ENCODE data around the gene CHD9.

Gene CHD9

DNA sequence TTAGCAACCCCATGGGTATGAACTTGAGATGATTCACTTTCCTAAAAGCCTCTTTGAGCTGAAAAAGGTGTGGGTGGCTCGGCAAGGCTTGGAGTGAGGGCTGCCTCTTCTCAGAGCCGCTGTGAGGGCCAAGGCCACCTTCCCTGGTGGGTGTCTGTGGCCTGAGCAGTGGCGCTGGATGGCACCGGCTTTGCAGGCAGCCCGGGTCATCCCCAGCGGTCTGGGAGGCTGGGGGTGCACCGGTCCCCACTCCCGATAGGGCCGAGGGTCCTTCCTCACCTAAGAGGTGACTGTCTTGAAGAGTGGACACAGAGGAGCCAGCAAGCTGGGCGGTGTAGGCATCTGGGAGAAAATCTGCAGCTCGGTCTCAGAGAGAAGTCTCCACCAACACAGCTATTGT is 300.3 kb downstream of the CHD9 start:
- Histone ChIP-seq H3K4me3 (ENCODE audit: low read depth, low read length) (no peak overlapping the region), H3K36me3 (no peaks in the 10 kb centered on the region), H3K27ac (no peak overlapping the region), H3K27me3 (ENCODE audit: insufficient read depth, low read depth, severe bottlenecking) (no peaks in the 10 kb centered on the region), H3K9me3 (ENCODE audit: severe bottlenecking) (no peaks in the 10 kb centered on the region)
- TF ChIP-seq CTCF (IDR thresholded peaks at IDR 0.05; ENCODE audit: low read depth, low read length), result no peak
- DNase-seq, result no peak

DNA sequence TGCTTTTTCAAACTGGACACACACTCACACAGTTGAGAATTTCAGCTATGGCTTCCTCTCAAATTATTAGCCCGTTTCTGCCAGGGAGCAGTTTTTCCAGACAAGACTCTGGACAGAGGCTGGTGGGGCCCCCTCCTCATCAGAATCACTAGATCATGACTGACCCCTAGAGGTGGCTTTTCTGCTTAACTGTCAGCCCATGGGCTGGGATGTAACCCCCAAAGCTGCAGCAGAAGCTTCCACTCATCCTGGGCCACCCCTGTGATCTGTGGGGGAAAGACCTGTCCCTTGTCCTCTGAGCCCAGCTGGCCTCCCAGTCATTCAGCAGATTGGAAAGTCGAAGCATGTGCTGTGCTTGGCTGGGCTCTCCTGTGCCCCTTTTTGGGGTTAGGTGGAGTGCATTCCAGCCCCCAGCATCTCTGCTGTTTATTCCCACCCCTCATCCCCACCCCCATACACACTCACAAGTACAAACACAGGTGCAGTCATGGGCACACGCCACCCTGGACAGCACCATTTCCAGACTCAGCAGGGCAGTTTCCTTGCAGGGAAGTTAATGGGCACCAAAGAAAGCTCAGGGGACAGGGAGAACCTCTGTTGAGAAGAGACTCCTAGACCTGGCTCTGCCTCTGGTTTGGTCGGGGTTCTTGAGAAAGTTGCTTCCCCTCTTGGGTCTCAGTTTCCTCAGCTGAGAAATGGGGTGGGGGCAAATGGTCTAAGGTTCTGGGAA is 301.9 kb downstream of the CHD9 start:
- Histone ChIP-seq H3K9me3 (ENCODE audit: severe bottlenecking) (no peaks in the 10 kb centered on the region), H3K27me3 (ENCODE audit: insufficient read depth, low read depth, severe bottlenecking) (no peaks in the 10 kb centered on the region), H3K36me3 (no peaks in the 10 kb centered on the region), H3K27ac (no peak overlapping the region), H3K4me3 (ENCODE audit: low read depth, low read length) (no peak overlapping the region)
- DNase-seq, result peak; percentile 28
- peak; percentile 48; the same call in 1 of the 2 replicates for TF ChIP-seq CTCF (IDR thresholded peaks at IDR 0.05; ENCODE audit: low read depth, low read length)

DNA sequence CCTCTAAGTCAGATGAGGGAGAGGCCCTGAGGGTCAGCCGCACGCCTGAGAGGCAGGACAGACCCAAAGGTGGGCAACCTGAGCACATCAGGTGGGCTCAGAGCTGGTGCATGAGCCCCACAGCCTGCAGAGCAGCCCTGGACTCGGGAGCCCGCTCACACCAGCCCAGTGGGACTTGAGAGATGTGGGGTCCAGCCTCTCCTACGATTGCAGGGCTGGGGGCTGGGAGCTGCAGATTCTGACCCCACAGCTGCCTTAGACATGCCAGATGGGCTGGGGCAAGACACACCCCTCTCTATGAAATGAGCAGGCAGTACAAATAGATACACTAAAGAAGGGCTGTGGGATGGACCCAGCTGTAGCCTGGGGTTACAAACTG is 302.4 kb downstream of the CHD9 start:
- H3K27ac ChIP-seq, result no peak overlapping the region
- no peak for TF ChIP-seq CTCF (IDR thresholded peaks at IDR 0.05; ENCODE audit: low read depth, low read length)
- H3K36me3 ChIP-seq, result no peaks in the 10 kb centered on the region
- DNase-seq, result no peak
- no peaks in the 10 kb centered on the region for H3K9me3 ChIP-seq (ENCODE audit: severe bottlenecking)
- no peaks in the 10 kb centered on the region for H3K27me3 ChIP-seq (ENCODE audit: insufficient read depth, low read depth, severe bottlenecking)
- H3K4me3 ChIP-seq (ENCODE audit: low read depth, low read length), result no peak overlapping the region

- Histone ChIP-seq H3K36me3 (no peaks in the 10 kb centered on the region), H3K4me3 (ENCODE audit: low read depth, low read length) (no peak overlapping the region), H3K27ac (no peak overlapping the region), H3K9me3 (ENCODE audit: severe bottlenecking) (no peaks in the 10 kb centered on the region), H3K27me3 (ENCODE audit: insufficient read depth, low read depth, severe bottlenecking) (no peaks in the 10 kb centered on the region)
- DNase-seq, result no peak
- no peak for TF ChIP-seq CTCF (IDR thresholded peaks at IDR 0.05; ENCODE audit: low read depth, low read length)
Measured at GRCh38 chr16:53357955-53358354, 303.2 kb downstream of the CHD9 start.

- Histone ChIP-seq H3K27me3 (ENCODE audit: insufficient read depth, low read depth, severe bottlenecking) (no peaks in the 10 kb centered on the region), H3K27ac (no peak overlapping the region), H3K9me3 (ENCODE audit: severe bottlenecking) (no peaks in the 10 kb centered on the region), H3K36me3 (no peaks in the 10 kb centered on the region), H3K4me3 (ENCODE audit: low read depth, low read length) (no peak overlapping the region)
- no peak for DNase-seq
- no peak for TF ChIP-seq CTCF (IDR thresholded peaks at IDR 0.05; ENCODE audit: low read depth, low read length)
Measured at GRCh38 chr16:53358884-53359283, 304.1 kb downstream of the CHD9 start.

DNA sequence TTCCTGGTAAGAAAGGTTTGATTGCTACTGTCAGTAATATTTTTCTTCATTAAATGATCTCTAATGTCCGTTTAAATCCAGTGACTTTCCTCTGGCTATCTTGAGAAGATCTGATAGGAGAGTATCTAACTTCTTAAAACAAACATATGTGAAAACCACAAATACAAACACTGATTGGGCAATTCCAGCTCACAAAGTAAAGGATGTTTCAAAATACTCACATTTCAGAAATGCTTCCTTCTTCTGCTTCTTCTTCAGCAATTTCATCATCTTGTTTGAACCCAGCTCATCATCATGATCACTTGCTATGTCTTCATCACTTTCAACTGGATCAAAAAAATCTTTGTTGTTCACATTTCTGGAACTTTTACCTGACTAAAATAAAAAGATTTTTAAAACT is 315.1 kb downstream of the CHD9 start:
- TF ChIP-seq CTCF (IDR thresholded peaks at IDR 0.05; ENCODE audit: low read depth, low read length), result no peak
- H3K27me3 ChIP-seq (ENCODE audit: insufficient read depth, low read depth, severe bottlenecking), result no peaks in the 10 kb centered on the region
- H3K9me3 ChIP-seq (ENCODE audit: severe bottlenecking), result no peaks in the 10 kb centered on the region
- DNase-seq, result no peak
- H3K27ac ChIP-seq, result no peak overlapping the region
- H3K36me3 ChIP-seq, result no peaks in the 10 kb centered on the region
- H3K4me3 ChIP-seq (ENCODE audit: low read depth, low read length), result no peak overlapping the region

Data from WERI-Rb-1 (cell line).